GM12878 (cell line): ENCODE results near the gene ATP5F1A. TPM values are rescaled to one million over a fixed set of nuclear protein-coding genes. Genes with fewer than 3 reads are reported as not detected.

Experiments
- ATAC-seq: fragments of 200-7000 bp; cut with Tn5 transposase; 3 replicates; pipeline ENCODE4 v1.9.1; 2020; ENCODE audit warnings: mild to moderate bottlenecking, moderate library complexity
- BruUV-seq: library from RNA; stranded (reverse); fragments of 400-500 nt; replicated peaks from 2 replicates; lab custom pipeline; 2021; lab: Mats Ljungman, UMichigan
- CTCF ChIA-PET: fragments of 300-600 bp; sonication (Branson Sonifier 250); formaldehyde crosslinking; extraction: SDS; loops from one replicate; lab custom pipeline; 2021; ENCODE audit warnings: inconsistent platforms; lab: Yijun Ruan, JAX
- POLR2A ChIA-PET: fragments of 350-600 bp; formaldehyde crosslinking; extraction: SDS; loops from one replicate; lab custom pipeline; 2021; ENCODE audit warnings: inconsistent platforms; lab: Charles Lee
- RAD21 ChIA-PET: fragments of 300-600 bp; sonication (Branson Sonifier 250); formaldehyde crosslinking; loops from one replicate; lab custom pipeline; 2023; ENCODE audit warnings: antibody characterized with exemption; ENCODE audit not compliant: unreplicated experiment; lab: Charles Lee
- SMC1A ChIA-PET: fragments of 300-600 bp; sonication (Branson Sonifier 250); formaldehyde crosslinking; loops from one replicate; lab custom pipeline; 2023; ENCODE audit not compliant: unreplicated experiment, uncharacterized antibody; lab: Charles Lee
- DNase-seq: peaks from one replicate; pipeline ENCODE4 v3.0.0-alpha.2; 2011; ENCODE audit warnings: low read depth, low spot score
- FAIRE-seq: peaks from 3 replicates; lab custom pipeline; 2011; peaks lifted over from hg19 to GRCh38; lab: Jason Lieb, UNC
- H2AFZ ChIP-seq: 2 replicates; pipeline ENCODE4 v1.6.0; 2011; ENCODE audit warnings: low read depth, low read length, control low read depth; ENCODE audit not compliant: control insufficient read depth
- H3K27ac ChIP-seq: 2 replicates; pipeline ENCODE4 v1.5.1; 2011; ENCODE audit warnings: control low read depth; ENCODE audit not compliant: control insufficient read depth, insufficient read depth
- H3K27me3 ChIP-seq, 2 experiments: replicated peaks in 1 of 2; 2 replicates each; pipeline versions ENCODE4 v1.6.0 to v1.6.1; 2011; ENCODE audit warnings: low read length in 1 of 2; ENCODE audit not compliant: control insufficient read depth in 2 of 2, insufficient read depth in 2 of 2
- H3K36me3 ChIP-seq, 2 experiments: 2 replicates each; pipeline ENCODE4 v1.5.1; 2011; ENCODE audit warnings: low read length in 1 of 2; ENCODE audit not compliant: control insufficient read depth in 2 of 2, insufficient read depth in 2 of 2
- H3K4me1 ChIP-seq: 2 replicates; pipeline ENCODE4 v1.6.1; 2011; ENCODE audit warnings: mild to moderate bottlenecking, low read length, moderate library complexity, mixed read lengths; ENCODE audit not compliant: control insufficient read depth, insufficient read depth
- H3K4me2 ChIP-seq: 2 replicates; pipeline ENCODE4 v1.6.0; 2011; ENCODE audit warnings: control low read depth; ENCODE audit not compliant: control insufficient read depth, insufficient read depth
- H3K4me3 ChIP-seq: fragments of 200-600 bp; sonication (generic); 2 replicates; pipeline ENCODE4 v1.5.1; 2016
- H3K79me2 ChIP-seq: 2 replicates; pipeline ENCODE4 v1.6.0; 2011; ENCODE audit warnings: low read length; ENCODE audit not compliant: control insufficient read depth, insufficient read depth
- H3K9ac ChIP-seq: 2 replicates; pipeline ENCODE4 v1.8.0; 2011; ENCODE audit warnings: low read length, control low read depth, mixed read lengths; ENCODE audit not compliant: control insufficient read depth, insufficient read depth
- H3K9me3 ChIP-seq: replicated peaks from 3 replicates; pipeline ENCODE4 v1.5.1; 2011; ENCODE audit warnings: mild to moderate bottlenecking, low read length; ENCODE audit not compliant: control insufficient read depth, insufficient read depth
- H4K20me1 ChIP-seq: 2 replicates; pipeline ENCODE4 v1.6.0; 2011; ENCODE audit not compliant: control insufficient read depth, insufficient read depth
- CREM ChIP-seq: IDR thresholded peaks from 2 replicates; pipeline ENCODE4 v1.6.1; 2014; ENCODE audit warnings: antibody characterized with exemption, low read depth
- GATAD2B ChIP-seq: fragments of 450-650 bp; conservative IDR thresholded peaks from 2 replicates; pipeline ENCODE4 v1.6.1; 2017; ENCODE audit warnings: low read depth, mild to moderate bottlenecking, moderate library complexity
- HDGF ChIP-seq: fragments of 450-650 bp; IDR thresholded peaks from 2 replicates; pipeline ENCODE4 v1.6.1; 2016; ENCODE audit warnings: antibody characterized with exemption
- IKZF2 ChIP-seq, 2 experiments: fragments of 450-650 bp; IDR thresholded peaks; 2 replicates each; pipeline ENCODE4 v1.6.1; 2017; ENCODE audit warnings: mild to moderate bottlenecking in 2 of 2, moderate library complexity in 2 of 2
- IRF5 ChIP-seq: fragments of 450-650 bp; IDR thresholded peaks from 2 replicates; pipeline ENCODE4 v1.6.1; 2017; ENCODE audit warnings: borderline replicate concordance
- JUNB ChIP-seq: IDR thresholded peaks from 2 replicates; pipeline ENCODE4 v1.6.1; 2016; ENCODE audit warnings: antibody characterized with exemption, mild to moderate bottlenecking
- NR2C2 ChIP-seq: IDR thresholded peaks from 2 replicates; pipeline ENCODE4 v1.6.1; 2011; ENCODE audit warnings: borderline replicate concordance, low read depth; ENCODE audit not compliant: control insufficient read depth, insufficient read length
- POU2F2 ChIP-seq: IDR thresholded peaks from 3 replicates; pipeline ENCODE4 v1.6.1; 2011; ENCODE audit warnings: low read depth, mild to moderate bottlenecking, low read length, borderline replicate concordance
- REST ChIP-seq: IDR thresholded peaks from 2 replicates; pipeline ENCODE4 v1.6.1; 2012; ENCODE audit warnings: mild to moderate bottlenecking, low read depth, low read length
- SPI1 ChIP-seq: IDR thresholded peaks from 2 replicates; pipeline ENCODE4 v1.6.1; 2011; ENCODE audit warnings: low read depth, mild to moderate bottlenecking, low read length, moderate library complexity, borderline replicate concordance; ENCODE audit not compliant: insufficient read depth
- SREBF2 ChIP-seq: IDR thresholded peaks from 2 replicates; pipeline ENCODE4 v1.6.1; 2012; ENCODE audit warnings: mild to moderate bottlenecking, low read length
- SRF ChIP-seq, 2 experiments: IDR thresholded peaks; 2 replicates each; pipeline ENCODE4 v1.6.1; 2011; ENCODE audit warnings: low read depth in 2 of 2, low read length in 2 of 2, mild to moderate bottlenecking in 1 of 2, moderate library complexity in 1 of 2
- STAT1 ChIP-seq: fragments of 450-650 bp; conservative IDR thresholded peaks from 2 replicates; pipeline ENCODE4 v1.6.1; 2014; ENCODE audit warnings: antibody characterized with exemption, mild to moderate bottlenecking
- ZNF384 ChIP-seq: IDR thresholded peaks from 2 replicates; pipeline ENCODE4 v1.6.1; 2012; ENCODE audit warnings: low read depth, mild to moderate bottlenecking, low read length, improper control_type of control experiment, borderline replicate concordance
- WGBS: methylation state at CpG from one replicate; pipeline ENCODE4 v1.1.6; 2016; ENCODE audit warnings: low lambda C conversion rate; ENCODE audit not compliant: insufficient replicate concordance, insufficient coverage; ENCODE audit errors: missing lambda C conversion rate; 5-methylcytosine and 5-hydroxymethylcytosine counted together
- in situ Hi-C: fragments of 300-500 bp; cut with MboI; formaldehyde crosslinking; loops from 9 replicates; pipeline ENCODE4 v1.14.3; 2018; ENCODE audit warnings: mixed read lengths
- intact Hi-C: fragments of 100-400 bp; cut with micrococcal nuclease; formaldehyde crosslinking; loops from one replicate; pipeline ENCODE4 v1.14.2; 2022; ENCODE audit not compliant: unreplicated experiment
- polyA plus RNA-seq, 11 experiments: library from polyadenylated mRNA; depleted of rRNA in 4 of 11; unstranded in 6 of 11; stranded (reverse) in 5 of 11; fragments of >200 nt; fragmentation: Nextera tagmentation in 4 of 11; fragmentation: Illumina TruSeq in 1 of 11; extraction: Ambion mirVana in 4 of 11; extraction: Trizol in 1 of 11; gene quantifications; 1 replicate in 1 of 11; 2 replicates in 10 of 11; pipeline versions ENCODE4 v1.2.1 to v1.2.3, GENCODE V29; 2011 to 2016; ENCODE audit warnings: inconsistent platforms in 2 of 11, missing spikeins in 2 of 11, low read depth in 1 of 11
- total RNA-seq, 4 experiments: library from RNA; depleted of rRNA in 3 of 4; stranded (reverse); fragments of >200 nt in 3 of 4; fragmentation: Illumina TruSeq in 1 of 4; extraction: Trizol in 1 of 4; gene quantifications; 2 replicates each; pipeline versions ENCODE4 v1.2.1 to v1.2.3, GENCODE V29; 2013 to 2021
- TF ChIP-seq, protein P1 (sequence below): fragments of 450-650 bp; IDR thresholded peaks from 2 replicates; pipeline ENCODE4 v1.6.1; 2018; ENCODE audit warnings: mild to moderate bottlenecking, low read depth, moderate library complexity; ENCODE audit not compliant: partially characterized antibody

The ATP5F1A gene
- total and polyA plus RNA-seq, 10 of the 15 experiments (the other 5 are each of a cell fraction or from before 2014, with no cell fraction given), result 592 to 1,161 (median 723) TPM

- in situ Hi-C loops, result no loop called here
- POLR2A ChIA-PET, result no interaction called here
- H3K4me3 ChIP-seq, result no peak overlapping the region
- ATAC-seq (no peak), FAIRE-seq (no peak), DNase-seq (no peak)
- CTCF ChIA-PET, result interaction anchor here (0.6 kb wide), 1 partner anchor 1565 kb away, joined by 3 read pairs; no protein-coding TSS in a partner anchor
- no peaks in the 10 kb centered on the region for H3K27me3 ChIP-seq
- TF ChIP-seq GATAD2B (no peak), ZNF384 (no peak), JUNB (no peak), POU2F2 (no peak), SREBF2 (no peak), NR2C2 (no peak), HDGF (no peak), REST (no peak), IKZF2 (IDR thresholded peaks at IDR 0.05) (no peak), CREM (no peak), STAT1 (no peak), SRF (IDR thresholded peaks at IDR 0.05; ENCODE audit: low read depth in 2 of 2, low read length in 2 of 2) (no peak), SPI1 (no peak), IRF5 (no peak)
- TF ChIP-seq, protein P1, sequence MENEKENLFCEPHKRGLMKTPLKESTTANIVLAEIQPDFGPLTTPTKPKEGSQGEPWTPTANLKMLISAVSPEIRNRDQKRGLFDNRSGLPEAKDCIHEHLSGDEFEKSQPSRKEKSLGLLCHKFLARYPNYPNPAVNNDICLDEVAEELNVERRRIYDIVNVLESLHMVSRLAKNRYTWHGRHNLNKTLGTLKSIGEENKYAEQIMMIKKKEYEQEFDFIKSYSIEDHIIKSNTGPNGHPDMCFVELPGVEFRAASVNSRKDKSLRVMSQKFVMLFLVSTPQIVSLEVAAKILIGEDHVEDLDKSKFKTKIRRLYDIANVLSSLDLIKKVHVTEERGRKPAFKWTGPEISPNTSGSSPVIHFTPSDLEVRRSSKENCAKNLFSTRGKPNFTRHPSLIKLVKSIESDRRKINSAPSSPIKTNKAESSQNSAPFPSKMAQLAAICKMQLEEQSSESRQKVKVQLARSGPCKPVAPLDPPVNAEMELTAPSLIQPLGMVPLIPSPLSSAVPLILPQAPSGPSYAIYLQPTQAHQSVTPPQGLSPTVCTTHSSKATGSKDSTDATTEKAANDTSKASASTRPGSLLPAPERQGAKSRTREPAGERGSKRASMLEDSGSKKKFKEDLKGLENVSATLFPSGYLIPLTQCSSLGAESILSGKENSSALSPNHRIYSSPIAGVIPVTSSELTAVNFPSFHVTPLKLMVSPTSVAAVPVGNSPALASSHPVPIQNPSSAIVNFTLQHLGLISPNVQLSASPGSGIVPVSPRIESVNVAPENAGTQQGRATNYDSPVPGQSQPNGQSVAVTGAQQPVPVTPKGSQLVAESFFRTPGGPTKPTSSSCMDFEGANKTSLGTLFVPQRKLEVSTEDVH, result no peak
- intact Hi-C loops, result no loop called here
- SMC1A ChIA-PET, result no interaction called here
- no TSS peak for BruUV-seq
- H3K79me2 ChIP-seq, result no peaks in the 10 kb centered on the region
- peaks cover 0 to 6% of the 10 kb centered on the region in 2 experiments; a peak in 1 of 4 replicates for H3K36me3 ChIP-seq
- no peaks in the 10 kb centered on the region for H4K20me1 ChIP-seq
- no peaks in the 10 kb centered on the region for H3K9me3 ChIP-seq
- RAD21 ChIA-PET, result no interaction called here
- no peak overlapping the region for H3K27ac ChIP-seq
- 100% methylated on average over 2 of the region's 2 CpGs for WGBS
- H3K9ac ChIP-seq, result no peak overlapping the region
- no peak overlapping the region for H2AFZ ChIP-seq
- H3K4me2 ChIP-seq, result no peak overlapping the region
- no peaks in the 10 kb centered on the region for H3K4me1 ChIP-seq
Measured at GRCh38 chr18:46130061-46130460, 32.0 kb upstream of the ATP5F1A start.
